ENCODE measurements around the gene KCTD17.

DNA sequence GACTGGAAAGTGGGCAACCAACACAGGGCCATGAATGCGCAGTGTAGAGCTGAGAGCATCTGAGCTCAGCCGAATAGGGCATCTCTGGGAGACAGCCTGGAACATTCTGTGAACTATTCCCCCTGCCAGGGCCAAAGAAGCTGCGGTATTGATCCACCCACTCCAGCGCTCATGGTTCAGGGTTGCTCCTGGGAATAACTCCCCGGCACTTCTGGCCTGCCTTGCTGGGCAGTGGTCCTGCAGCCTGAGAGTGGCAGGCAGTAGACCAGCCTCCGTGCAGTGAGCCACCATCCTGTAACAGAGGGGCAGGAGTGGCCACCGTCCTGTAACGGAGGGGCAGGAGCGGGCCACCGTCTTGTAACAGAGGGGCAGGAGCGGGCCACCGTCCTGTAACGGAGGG is 45.8 kb downstream of the KCTD17 start:
- TF ChIP-seq, protein P1, sequence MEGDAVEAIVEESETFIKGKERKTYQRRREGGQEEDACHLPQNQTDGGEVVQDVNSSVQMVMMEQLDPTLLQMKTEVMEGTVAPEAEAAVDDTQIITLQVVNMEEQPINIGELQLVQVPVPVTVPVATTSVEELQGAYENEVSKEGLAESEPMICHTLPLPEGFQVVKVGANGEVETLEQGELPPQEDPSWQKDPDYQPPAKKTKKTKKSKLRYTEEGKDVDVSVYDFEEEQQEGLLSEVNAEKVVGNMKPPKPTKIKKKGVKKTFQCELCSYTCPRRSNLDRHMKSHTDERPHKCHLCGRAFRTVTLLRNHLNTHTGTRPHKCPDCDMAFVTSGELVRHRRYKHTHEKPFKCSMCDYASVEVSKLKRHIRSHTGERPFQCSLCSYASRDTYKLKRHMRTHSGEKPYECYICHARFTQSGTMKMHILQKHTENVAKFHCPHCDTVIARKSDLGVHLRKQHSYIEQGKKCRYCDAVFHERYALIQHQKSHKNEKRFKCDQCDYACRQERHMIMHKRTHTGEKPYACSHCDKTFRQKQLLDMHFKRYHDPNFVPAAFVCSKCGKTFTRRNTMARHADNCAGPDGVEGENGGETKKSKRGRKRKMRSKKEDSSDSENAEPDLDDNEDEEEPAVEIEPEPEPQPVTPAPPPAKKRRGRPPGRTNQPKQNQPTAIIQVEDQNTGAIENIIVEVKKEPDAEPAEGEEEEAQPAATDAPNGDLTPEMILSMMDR (IDR thresholded peaks at IDR 0.05): no peak
- TF ChIP-seq, protein P2, sequence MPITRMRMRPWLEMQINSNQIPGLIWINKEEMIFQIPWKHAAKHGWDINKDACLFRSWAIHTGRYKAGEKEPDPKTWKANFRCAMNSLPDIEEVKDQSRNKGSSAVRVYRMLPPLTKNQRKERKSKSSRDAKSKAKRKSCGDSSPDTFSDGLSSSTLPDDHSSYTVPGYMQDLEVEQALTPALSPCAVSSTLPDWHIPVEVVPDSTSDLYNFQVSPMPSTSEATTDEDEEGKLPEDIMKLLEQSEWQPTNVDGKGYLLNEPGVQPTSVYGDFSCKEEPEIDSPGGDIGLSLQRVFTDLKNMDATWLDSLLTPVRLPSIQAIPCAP (CRISPR knock-in tag; IDR thresholded peaks at IDR 0.05): no peak
- TF ChIP-seq EMX1 (CRISPR knock-in tag; IDR thresholded peaks at IDR 0.05) (no peak), NR3C1 (CRISPR knock-in tag; conservative IDR thresholded peaks at IDR 0.05; ENCODE audit: low read depth) (no peak), GTF2I (CRISPR knock-in tag; conservative IDR thresholded peaks at IDR 0.05) (no peak), FOXP1 (CRISPR knock-in tag; IDR thresholded peaks at IDR 0.05; ENCODE audit: borderline replicate concordance) (no peak), TP53 (CRISPR knock-in tag; IDR thresholded peaks at IDR 0.05) (no peak), ZNF232 (CRISPR knock-in tag; IDR thresholded peaks at IDR 0.05) (no peak)
- TF ChIP-seq, protein P3, sequence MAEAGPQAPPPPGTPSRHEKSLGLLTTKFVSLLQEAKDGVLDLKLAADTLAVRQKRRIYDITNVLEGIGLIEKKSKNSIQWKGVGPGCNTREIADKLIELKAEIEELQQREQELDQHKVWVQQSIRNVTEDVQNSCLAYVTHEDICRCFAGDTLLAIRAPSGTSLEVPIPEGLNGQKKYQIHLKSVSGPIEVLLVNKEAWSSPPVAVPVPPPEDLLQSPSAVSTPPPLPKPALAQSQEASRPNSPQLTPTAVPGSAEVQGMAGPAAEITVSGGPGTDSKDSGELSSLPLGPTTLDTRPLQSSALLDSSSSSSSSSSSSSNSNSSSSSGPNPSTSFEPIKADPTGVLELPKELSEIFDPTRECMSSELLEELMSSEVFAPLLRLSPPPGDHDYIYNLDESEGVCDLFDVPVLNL (CRISPR knock-in tag; IDR thresholded peaks at IDR 0.05; ENCODE audit: borderline replicate concordance, low read depth): no peak
- TF ChIP-seq, protein P4, sequence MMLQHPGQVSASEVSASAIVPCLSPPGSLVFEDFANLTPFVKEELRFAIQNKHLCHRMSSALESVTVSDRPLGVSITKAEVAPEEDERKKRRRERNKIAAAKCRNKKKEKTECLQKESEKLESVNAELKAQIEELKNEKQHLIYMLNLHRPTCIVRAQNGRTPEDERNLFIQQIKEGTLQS (CRISPR knock-in tag; conservative IDR thresholded peaks at IDR 0.05): no peak
- TF ChIP-seq, protein P5, sequence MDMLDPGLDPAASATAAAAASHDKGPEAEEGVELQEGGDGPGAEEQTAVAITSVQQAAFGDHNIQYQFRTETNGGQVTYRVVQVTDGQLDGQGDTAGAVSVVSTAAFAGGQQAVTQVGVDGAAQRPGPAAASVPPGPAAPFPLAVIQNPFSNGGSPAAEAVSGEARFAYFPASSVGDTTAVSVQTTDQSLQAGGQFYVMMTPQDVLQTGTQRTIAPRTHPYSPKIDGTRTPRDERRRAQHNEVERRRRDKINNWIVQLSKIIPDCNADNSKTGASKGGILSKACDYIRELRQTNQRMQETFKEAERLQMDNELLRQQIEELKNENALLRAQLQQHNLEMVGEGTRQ (CRISPR knock-in tag; IDR thresholded peaks at IDR 0.05): no peak
- TF ChIP-seq, protein P6, sequence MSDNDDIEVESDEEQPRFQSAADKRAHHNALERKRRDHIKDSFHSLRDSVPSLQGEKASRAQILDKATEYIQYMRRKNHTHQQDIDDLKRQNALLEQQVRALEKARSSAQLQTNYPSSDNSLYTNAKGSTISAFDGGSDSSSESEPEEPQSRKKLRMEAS (CRISPR knock-in tag; IDR thresholded peaks at IDR 0.05): no peak

Measured in WTC11 (cell line).